KOPT-K1 (cell line): ENCODE measurements around the gene RPL22.

Source experiments
- H3K27ac ChIP-seq: fragments of 200-600 bp; sonication (generic); 2 replicates; pipeline ENCODE4 v1.5.1; 2016; ENCODE audit warnings: antibody characterized with exemption, mild to moderate bottlenecking, low read depth, low read length; ENCODE audit not compliant: poor library complexity, severe bottlenecking
- H3K36me3 ChIP-seq: fragments of 200-600 bp; sonication (generic); 2 replicates; pipeline ENCODE4 v1.5.1; 2017; ENCODE audit warnings: antibody characterized with exemption, mild to moderate bottlenecking, low read length, moderate library complexity; ENCODE audit not compliant: insufficient read depth
- H3K9me3 ChIP-seq: fragments of 200-600 bp; sonication (generic); 2 replicates; pipeline ENCODE4 v1.5.1; 2017; ENCODE audit warnings: antibody characterized with exemption, low read length, mild to moderate bottlenecking; ENCODE audit not compliant: insufficient read depth, poor library complexity, severe bottlenecking

Gene RPL22

GRCh38 chr1:6199298-6200187 is at the start of gene RPL22:
Gene RPL22, minus strand, starts transcription at chr1:6199595. Its CDS starts 22 bp downstream, at chr1:6199573.
- H3K27ac ChIP-seq: peak within 1 kb of the TSS; percentile 93
- peaks cover 34% of the 10 kb centered on the region for H3K36me3 ChIP-seq
- no peaks in the 10 kb centered on the region for H3K9me3 ChIP-seq

GRCh38 chr1:6248161-6248776 is 48.9 kb upstream of the RPL22 start:
- H3K36me3 ChIP-seq: no peaks in the 10 kb centered on the region
- no peaks in the 10 kb centered on the region for H3K9me3 ChIP-seq
- H3K27ac ChIP-seq: no peak overlapping the region

GRCh38 chr1:6247651-6248050 is 48.3 kb upstream of the RPL22 start:
- no peaks in the 10 kb centered on the region for H3K9me3 ChIP-seq
- H3K36me3 ChIP-seq: no peaks in the 10 kb centered on the region
- H3K27ac ChIP-seq: no peak overlapping the region

- Histone ChIP-seq H3K36me3 (no peaks in the 10 kb centered on the region), H3K27ac (no peak overlapping the region), H3K9me3 (no peaks in the 10 kb centered on the region)
Observed at GRCh38 chr1:6246497-6247467, 47.4 kb upstream of the RPL22 start.

- H3K9me3 ChIP-seq: no peaks in the 10 kb centered on the region
- no peak overlapping the region for H3K27ac ChIP-seq
- H3K36me3 ChIP-seq: no peaks in the 10 kb centered on the region
Observed at GRCh38 chr1:6245869-6246496, 46.6 kb upstream of the RPL22 start.

- Histone ChIP-seq H3K9me3 (no peaks in the 10 kb centered on the region), H3K36me3 (no peaks in the 10 kb centered on the region), H3K27ac (no peak overlapping the region)
Observed at GRCh38 chr1:6245086-6245868, 45.9 kb upstream of the RPL22 start.

- Histone ChIP-seq H3K27ac (no peak overlapping the region), H3K36me3 (no peaks in the 10 kb centered on the region), H3K9me3 (no peaks in the 10 kb centered on the region)
Observed at GRCh38 chr1:6244401-6245049, 45.1 kb upstream of the RPL22 start.

GRCh38 chr1:6243993-6244392 is 44.6 kb upstream of the RPL22 start, which contains the start of gene HES3:
Gene HES3, plus strand, starts transcription at chr1:6244179. Its CDS starts 187 bp downstream, at chr1:6244366.
- no peak within 1 kb of the TSS for H3K27ac ChIP-seq

GRCh38 chr1:6243053-6243834 is 43.8 kb upstream of the RPL22 start:
- no peaks in the 10 kb centered on the region for H3K36me3 ChIP-seq
- no peak overlapping the region for H3K27ac ChIP-seq
- H3K9me3 ChIP-seq: no peaks in the 10 kb centered on the region

More at GRCh38 chr1:6243993-6244392, 44.6 kb upstream of the RPL22 start, which contains the start of gene HES3:
- no peaks in the 10 kb centered on the region for H3K9me3 ChIP-seq
- H3K36me3 ChIP-seq: no peaks in the 10 kb centered on the region

GRCh38 chr1:6241887-6242740 is 42.7 kb upstream of the RPL22 start:
- H3K36me3 ChIP-seq: no peaks in the 10 kb centered on the region
- H3K9me3 ChIP-seq: no peaks in the 10 kb centered on the region
- H3K27ac ChIP-seq: no peak overlapping the region

GRCh38 chr1:6241107-6241886 is 41.9 kb upstream of the RPL22 start:
- no peaks in the 10 kb centered on the region for H3K9me3 ChIP-seq
- H3K36me3 ChIP-seq: no peaks in the 10 kb centered on the region
- H3K27ac ChIP-seq: no peak overlapping the region
